Fibroblast of lung (primary cell): ENCODE measurements around the gene SLC43A1.
"Not testable (repeated sequence)": the region's sequence is repeated elsewhere in the genome, so short reads cannot be mapped to it uniquely, and the experiment has no call there.

Experiments
- EZH2 ChIP-seq: IDR thresholded peaks from 2 replicates; pipeline ENCODE4 v1.5.1; 2012; ENCODE audit warnings: low read length, control low read depth, mild to moderate bottlenecking; ENCODE audit errors: missing control alignments
- TF ChIP-seq, protein P1 (sequence below), 2 donors: IDR thresholded peaks in 1 of 2; conservative IDR thresholded peaks in 1 of 2; 1 replicate in 1 of 2; 2 replicates in 1 of 2; pipeline ENCODE4 v1.5.1; 2011 to 2012; ENCODE audit warnings: low read length in 2 of 2, control low read depth in 1 of 2, inconsistent platforms in 1 of 2, low read depth in 1 of 2, mild to moderate bottlenecking in 1 of 2

DNA sequence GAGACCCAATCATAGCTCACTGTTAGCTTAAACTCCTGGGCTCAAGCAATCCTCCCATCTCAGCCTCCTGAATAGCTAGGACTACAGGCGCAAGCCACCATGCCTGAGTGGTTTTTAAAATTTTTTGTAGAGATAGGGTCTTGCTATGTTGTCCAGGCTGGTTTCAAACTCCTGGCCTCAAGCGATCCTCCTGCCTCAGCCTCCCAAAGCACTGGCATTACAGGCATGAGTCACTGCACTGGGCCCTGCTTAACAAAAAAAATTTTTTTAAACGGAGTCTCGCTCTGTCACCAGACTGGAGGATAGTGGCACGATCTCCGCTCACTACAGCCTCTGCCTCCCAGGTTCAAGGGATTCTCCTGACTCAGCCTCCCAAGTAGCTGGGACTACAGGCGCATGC, 18.9 kb upstream of the SLC43A1 start:
- TF ChIP-seq, protein P1, sequence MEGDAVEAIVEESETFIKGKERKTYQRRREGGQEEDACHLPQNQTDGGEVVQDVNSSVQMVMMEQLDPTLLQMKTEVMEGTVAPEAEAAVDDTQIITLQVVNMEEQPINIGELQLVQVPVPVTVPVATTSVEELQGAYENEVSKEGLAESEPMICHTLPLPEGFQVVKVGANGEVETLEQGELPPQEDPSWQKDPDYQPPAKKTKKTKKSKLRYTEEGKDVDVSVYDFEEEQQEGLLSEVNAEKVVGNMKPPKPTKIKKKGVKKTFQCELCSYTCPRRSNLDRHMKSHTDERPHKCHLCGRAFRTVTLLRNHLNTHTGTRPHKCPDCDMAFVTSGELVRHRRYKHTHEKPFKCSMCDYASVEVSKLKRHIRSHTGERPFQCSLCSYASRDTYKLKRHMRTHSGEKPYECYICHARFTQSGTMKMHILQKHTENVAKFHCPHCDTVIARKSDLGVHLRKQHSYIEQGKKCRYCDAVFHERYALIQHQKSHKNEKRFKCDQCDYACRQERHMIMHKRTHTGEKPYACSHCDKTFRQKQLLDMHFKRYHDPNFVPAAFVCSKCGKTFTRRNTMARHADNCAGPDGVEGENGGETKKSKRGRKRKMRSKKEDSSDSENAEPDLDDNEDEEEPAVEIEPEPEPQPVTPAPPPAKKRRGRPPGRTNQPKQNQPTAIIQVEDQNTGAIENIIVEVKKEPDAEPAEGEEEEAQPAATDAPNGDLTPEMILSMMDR (conservative IDR thresholded peaks at IDR 0.05 in 1 of 2, IDR thresholded peaks at IDR 0.05 in 1 of 2; ENCODE audit: low read depth in 1 of 2, low read length in 2 of 2): not testable (repeated sequence)
- TF ChIP-seq EZH2: not testable (repeated sequence)
